ENCODE measurements around the gene PCBD1.
A peak's percentile ranks its signal among the peaks of the same experiment; 100 is the strongest.

The PCBD1 gene

GRCh38 chr10:70906953-70907636 is 18.7 kb upstream of the PCBD1 start:
- no peak overlapping the region for H3K4me3 ChIP-seq (ENCODE audit: low read depth, low read length)
- DNase-seq (ENCODE audit: low read depth) = no peak
- TF ChIP-seq CTCF (conservative IDR thresholded peaks at IDR 0.05; ENCODE audit: low read depth, low read length) = no peak

- H3K4me3 ChIP-seq (ENCODE audit: low read depth, low read length) = no peak overlapping the region
- no peak for DNase-seq (ENCODE audit: low read depth)
- no peak for TF ChIP-seq CTCF (conservative IDR thresholded peaks at IDR 0.05; ENCODE audit: low read depth, low read length)
These were observed 17.8 kb upstream of the PCBD1 start for GRCh38 chr10:70906031-70906783.

- TF ChIP-seq CTCF (conservative IDR thresholded peaks at IDR 0.05; ENCODE audit: low read depth, low read length) = no peak
- no peak overlapping the region for H3K4me3 ChIP-seq (ENCODE audit: low read depth, low read length)
- DNase-seq (ENCODE audit: low read depth) = no peak
These were observed 17.0 kb upstream of the PCBD1 start for GRCh38 chr10:70905071-70906021.

GRCh38 chr10:70903262-70903921 is 15.0 kb upstream of the PCBD1 start:
- peak; percentile 64 for DNase-seq (ENCODE audit: low read depth)
- no peak overlapping the region for H3K4me3 ChIP-seq (ENCODE audit: low read depth, low read length)
- TF ChIP-seq CTCF (conservative IDR thresholded peaks at IDR 0.05; ENCODE audit: low read depth, low read length) = peak; percentile 93

GRCh38 chr10:70902661-70903261 is 14.4 kb upstream of the PCBD1 start:
- no peak for TF ChIP-seq CTCF (conservative IDR thresholded peaks at IDR 0.05; ENCODE audit: low read depth, low read length)
- DNase-seq (ENCODE audit: low read depth) = no peak
- no peak overlapping the region for H3K4me3 ChIP-seq (ENCODE audit: low read depth, low read length)

GRCh38 chr10:70901276-70901878 is 13.0 kb upstream of the PCBD1 start:
- no peak for DNase-seq (ENCODE audit: low read depth)
- H3K4me3 ChIP-seq (ENCODE audit: low read depth, low read length) = no peak overlapping the region
- no peak for TF ChIP-seq CTCF (conservative IDR thresholded peaks at IDR 0.05; ENCODE audit: low read depth, low read length)

Measured in choroid plexus epithelial cell (primary cell).